ENCODE measurements around the gene COLQ. TPM values are rescaled to one million over a fixed set of nuclear protein-coding genes. Genes with fewer than 3 reads are reported as not detected.

COLQ gene
- total RNA-seq, 6 experiments from 2014 or later = 0.25 to 1.2 (median 0.83) TPM

DNA sequence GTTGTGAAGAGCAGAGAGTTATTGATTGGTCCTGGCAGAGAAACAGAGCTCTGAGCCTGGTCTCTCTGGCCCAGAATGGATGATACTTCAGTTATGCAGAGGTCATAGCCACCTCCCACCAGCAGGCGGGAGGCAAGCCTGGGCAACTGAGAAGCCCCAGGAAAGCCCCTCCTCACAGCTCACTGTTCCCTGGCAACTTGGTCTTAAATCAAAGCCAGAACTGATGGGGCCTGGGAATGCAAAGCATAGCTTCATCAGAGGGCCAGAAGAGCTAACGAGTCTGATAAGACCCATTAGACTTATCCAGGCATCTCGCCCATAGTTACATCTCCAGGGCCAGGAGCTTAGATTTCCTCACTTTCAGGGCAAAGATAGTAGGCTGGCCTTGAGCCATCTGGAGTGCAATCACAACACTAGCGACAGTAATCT, 5.5 kb upstream of the COLQ start:
- no peaks in the 10 kb centered on the region for H3K36me3 ChIP-seq
- intact Hi-C loops (cut with DNase I) = no loop called here
- TF ChIP-seq, protein P1, sequence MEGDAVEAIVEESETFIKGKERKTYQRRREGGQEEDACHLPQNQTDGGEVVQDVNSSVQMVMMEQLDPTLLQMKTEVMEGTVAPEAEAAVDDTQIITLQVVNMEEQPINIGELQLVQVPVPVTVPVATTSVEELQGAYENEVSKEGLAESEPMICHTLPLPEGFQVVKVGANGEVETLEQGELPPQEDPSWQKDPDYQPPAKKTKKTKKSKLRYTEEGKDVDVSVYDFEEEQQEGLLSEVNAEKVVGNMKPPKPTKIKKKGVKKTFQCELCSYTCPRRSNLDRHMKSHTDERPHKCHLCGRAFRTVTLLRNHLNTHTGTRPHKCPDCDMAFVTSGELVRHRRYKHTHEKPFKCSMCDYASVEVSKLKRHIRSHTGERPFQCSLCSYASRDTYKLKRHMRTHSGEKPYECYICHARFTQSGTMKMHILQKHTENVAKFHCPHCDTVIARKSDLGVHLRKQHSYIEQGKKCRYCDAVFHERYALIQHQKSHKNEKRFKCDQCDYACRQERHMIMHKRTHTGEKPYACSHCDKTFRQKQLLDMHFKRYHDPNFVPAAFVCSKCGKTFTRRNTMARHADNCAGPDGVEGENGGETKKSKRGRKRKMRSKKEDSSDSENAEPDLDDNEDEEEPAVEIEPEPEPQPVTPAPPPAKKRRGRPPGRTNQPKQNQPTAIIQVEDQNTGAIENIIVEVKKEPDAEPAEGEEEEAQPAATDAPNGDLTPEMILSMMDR (IDR thresholded peaks at IDR 0.05) = no peak
- no peak for TF ChIP-seq POLR2A (IDR thresholded peaks at IDR 0.05)
- peak; percentile 59 to 90 (median 73) for ATAC-seq
- H3K4me1 ChIP-seq = no peaks in the 10 kb centered on the region
- peak in 2 of 3 donors; percentile 34 to 68 for DNase-seq
- no peaks in the 10 kb centered on the region for H3K9me3 ChIP-seq
- H3K27ac ChIP-seq = no peak overlapping the region
- H3K27me3 ChIP-seq = no peaks in the 10 kb centered on the region
- WGBS (ENCODE audit: insufficient coverage, low coverage, low lambda C conversion rate, missing lambda C conversion rate) = 14% methylated on average over 1 of the region's 4 CpGs
- no peak overlapping the region for H3K4me3 ChIP-seq

DNA sequence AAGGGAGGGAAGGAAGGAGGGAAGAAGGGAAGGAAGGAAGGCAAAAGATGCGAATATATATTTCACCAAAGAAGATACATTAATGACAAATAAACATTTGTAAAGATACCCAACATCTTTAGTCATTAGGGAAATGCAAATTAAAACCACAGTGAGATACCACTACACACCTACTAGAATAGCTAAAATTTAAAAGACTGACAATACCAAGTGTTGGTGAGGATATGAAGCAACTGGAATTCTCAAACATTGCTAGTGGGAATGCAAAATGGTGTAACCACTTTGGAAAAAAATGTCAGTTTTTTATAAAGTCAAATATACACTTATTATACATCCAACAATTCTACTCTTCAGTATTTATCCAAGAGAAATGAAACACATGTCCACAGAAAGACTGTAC, 4.3 kb upstream of the COLQ start:
- Histone ChIP-seq H3K4me3 (no peak overlapping the region), H3K9me3 (no peaks in the 10 kb centered on the region), H3K27ac (no peak overlapping the region), H3K36me3 (no peaks in the 10 kb centered on the region), H3K27me3 (no peaks in the 10 kb centered on the region), H3K4me1 (no peaks in the 10 kb centered on the region)
- ATAC-seq (no peak), DNase-seq (no peak)
- no peak for TF ChIP-seq POLR2A (IDR thresholded peaks at IDR 0.05)
- TF ChIP-seq, protein P1 (IDR thresholded peaks at IDR 0.05) = no peak
- intact Hi-C loops (cut with DNase I) = no loop called here
- WGBS (ENCODE audit: insufficient coverage, low coverage, low lambda C conversion rate, missing lambda C conversion rate) = 94% methylated on average over 1 of the region's 1 CpG

DNA sequence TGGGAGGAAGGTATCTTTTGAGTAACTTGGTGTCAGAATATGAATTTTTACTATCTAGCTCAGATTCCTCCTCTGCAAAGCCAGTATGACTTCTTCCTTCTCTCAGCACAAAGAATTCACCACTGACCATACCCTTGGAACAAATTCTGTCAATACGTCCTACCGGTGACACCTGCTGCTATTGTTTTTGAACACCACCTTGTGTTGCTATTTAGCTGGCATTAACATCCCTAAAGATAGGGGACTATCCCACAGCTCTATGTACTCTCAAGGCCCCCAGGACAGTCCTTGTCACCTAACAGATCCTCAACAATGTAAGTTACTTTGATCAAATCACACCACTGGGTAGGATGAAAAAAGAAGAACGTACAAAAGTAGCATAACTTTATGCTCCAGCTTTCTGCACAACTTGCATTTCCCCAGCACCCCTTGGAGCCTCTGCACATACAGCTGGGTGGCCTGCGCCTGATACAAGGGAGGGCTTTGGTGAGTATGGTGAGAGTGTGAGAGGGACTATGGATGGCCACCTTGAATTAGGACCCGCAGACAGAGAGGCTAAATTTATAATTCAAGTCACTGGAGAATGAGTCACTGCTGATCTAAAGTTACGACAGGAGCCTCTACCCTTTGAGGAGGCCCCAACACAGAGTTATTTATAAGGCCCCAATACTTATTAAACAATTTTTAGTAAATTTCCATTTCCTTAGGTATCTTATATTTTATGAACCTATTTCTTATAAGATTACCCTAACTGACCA, 2.3 kb upstream of the COLQ start:
- intact Hi-C loops (cut with DNase I) = no loop called here
- TF ChIP-seq, protein P1 (IDR thresholded peaks at IDR 0.05) = no peak
- no peak for TF ChIP-seq POLR2A (IDR thresholded peaks at IDR 0.05)
- Histone ChIP-seq H3K27me3 (no peaks in the 10 kb centered on the region), H3K27ac (no peak overlapping the region), H3K4me1 (no peaks in the 10 kb centered on the region), H3K9me3 (no peaks in the 10 kb centered on the region), H3K36me3 (no peaks in the 10 kb centered on the region), H3K4me3 (no peak overlapping the region)
- no peak for DNase-seq
- no peak for ATAC-seq
- WGBS (ENCODE audit: insufficient coverage, low coverage, low lambda C conversion rate, missing lambda C conversion rate) = 71% methylated on average over 6 of the region's 6 CpGs

DNA sequence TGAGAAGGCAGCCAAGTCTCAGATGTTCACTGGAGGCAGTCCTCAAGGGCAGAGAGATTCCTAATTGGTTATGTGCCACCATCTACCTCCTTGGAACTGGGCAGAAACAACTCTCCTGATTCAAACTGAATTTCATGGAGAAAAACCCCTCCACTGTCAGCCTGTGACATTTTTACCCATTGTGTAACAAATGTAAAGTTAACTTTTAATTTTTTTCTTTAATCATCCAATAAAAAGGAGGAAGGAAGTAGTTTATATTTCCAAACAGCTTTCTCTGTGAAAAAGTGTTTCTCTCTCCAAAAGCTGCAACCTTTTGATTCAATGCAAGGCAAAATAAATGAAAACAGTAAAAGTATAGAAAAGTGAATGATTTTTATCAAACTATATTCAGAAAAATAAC, 510 bp upstream of the COLQ start:
- no peak for DNase-seq
- Histone ChIP-seq H3K4me1 (no peaks in the 10 kb centered on the region), H3K4me3 (no peak overlapping the region), H3K9me3 (no peaks in the 10 kb centered on the region), H3K27ac (no peak overlapping the region), H3K36me3 (no peaks in the 10 kb centered on the region), H3K27me3 (no peaks in the 10 kb centered on the region)
- no peak for ATAC-seq
- intact Hi-C loops (cut with DNase I) = no loop called here
- TF ChIP-seq POLR2A (IDR thresholded peaks at IDR 0.05) = no peak
- TF ChIP-seq, protein P1 (IDR thresholded peaks at IDR 0.05) = no peak
